GM12878 (cell line): ENCODE measurements around the gene HINT3. TPM values are rescaled to one million over a fixed set of nuclear protein-coding genes. Genes with fewer than 3 reads are reported as not detected.

Source experiments
- BMI1 ChIP-seq: fragments of 450-650 bp; IDR thresholded peaks from 2 replicates; pipeline ENCODE4 v1.6.1; 2016; ENCODE audit warnings: mild to moderate bottlenecking, moderate library complexity, borderline replicate concordance
- BRCA1 ChIP-seq: IDR thresholded peaks from 2 replicates; pipeline ENCODE4 v1.6.1; 2011; ENCODE audit warnings: low read depth, low read length, improper control_type of control experiment
- CBX5 ChIP-seq: sonication (generic); IDR thresholded peaks from 2 replicates; pipeline ENCODE4 v1.6.1; 2016; ENCODE audit warnings: low read depth, moderate library complexity, mild to moderate bottlenecking, inconsistent platforms
- CREM ChIP-seq: IDR thresholded peaks from 2 replicates; pipeline ENCODE4 v1.6.1; 2014; ENCODE audit warnings: antibody characterized with exemption, low read depth
- CUX1 ChIP-seq: IDR thresholded peaks from 2 replicates; pipeline ENCODE4 v1.6.1; 2012; ENCODE audit warnings: improper control_type of control experiment, low read depth, low read length; ENCODE audit not compliant: insufficient replicate concordance
- FOXM1 ChIP-seq: IDR thresholded peaks from 2 replicates; pipeline ENCODE4 v1.6.1; 2012; ENCODE audit warnings: low read depth, mild to moderate bottlenecking, inconsistent platforms, low read length, moderate library complexity
- IRF4 ChIP-seq: IDR thresholded peaks from 2 replicates; pipeline ENCODE4 v1.6.1; 2011; ENCODE audit warnings: low read depth, low read length
- NKRF ChIP-seq: fragments of 450-650 bp; conservative IDR thresholded peaks from 2 replicates; pipeline ENCODE4 v1.6.1; 2017; ENCODE audit warnings: mild to moderate bottlenecking, moderate library complexity
- SMC3 ChIP-seq: IDR thresholded peaks from 2 replicates; pipeline ENCODE4 v1.6.1; 2011; ENCODE audit warnings: low read length, improper control_type of control experiment, borderline replicate concordance
- SPI1 ChIP-seq: IDR thresholded peaks from 2 replicates; pipeline ENCODE4 v1.6.1; 2011; ENCODE audit warnings: low read depth, mild to moderate bottlenecking, low read length, moderate library complexity, borderline replicate concordance; ENCODE audit not compliant: insufficient read depth
- USF1 ChIP-seq: IDR thresholded peaks from 2 replicates; pipeline ENCODE4 v1.6.1; 2011; ENCODE audit warnings: borderline replicate concordance, low read depth, mild to moderate bottlenecking, moderate library complexity, mixed read lengths, low read length; ENCODE audit not compliant: insufficient read depth; ENCODE audit errors: extremely low read length
- ZNF384 ChIP-seq: IDR thresholded peaks from 2 replicates; pipeline ENCODE4 v1.6.1; 2012; ENCODE audit warnings: low read depth, mild to moderate bottlenecking, low read length, improper control_type of control experiment, borderline replicate concordance
- polyA plus RNA-seq, 11 experiments: library from polyadenylated mRNA; depleted of rRNA in 4 of 11; unstranded in 6 of 11; stranded (reverse) in 5 of 11; fragments of >200 nt; fragmentation: Nextera tagmentation in 4 of 11; fragmentation: Illumina TruSeq in 1 of 11; extraction: Ambion mirVana in 4 of 11; extraction: Trizol in 1 of 11; gene quantifications; 1 replicate in 1 of 11; 2 replicates in 10 of 11; pipeline versions ENCODE4 v1.2.1 to v1.2.3, GENCODE V29; 2011 to 2016; ENCODE audit warnings: inconsistent platforms in 2 of 11, missing spikeins in 2 of 11, low read depth in 1 of 11
- total RNA-seq, 4 experiments: library from RNA; depleted of rRNA in 3 of 4; stranded (reverse); fragments of >200 nt in 3 of 4; fragmentation: Illumina TruSeq in 1 of 4; extraction: Trizol in 1 of 4; gene quantifications; 2 replicates each; pipeline versions ENCODE4 v1.2.1 to v1.2.3, GENCODE V29; 2013 to 2021

Gene HINT3
- total and polyA plus RNA-seq, 10 of the 15 experiments (the other 5 are each of a cell fraction or from before 2014, with no cell fraction given) = 0.72 to 9.1 (median 5.4) TPM

DNA sequence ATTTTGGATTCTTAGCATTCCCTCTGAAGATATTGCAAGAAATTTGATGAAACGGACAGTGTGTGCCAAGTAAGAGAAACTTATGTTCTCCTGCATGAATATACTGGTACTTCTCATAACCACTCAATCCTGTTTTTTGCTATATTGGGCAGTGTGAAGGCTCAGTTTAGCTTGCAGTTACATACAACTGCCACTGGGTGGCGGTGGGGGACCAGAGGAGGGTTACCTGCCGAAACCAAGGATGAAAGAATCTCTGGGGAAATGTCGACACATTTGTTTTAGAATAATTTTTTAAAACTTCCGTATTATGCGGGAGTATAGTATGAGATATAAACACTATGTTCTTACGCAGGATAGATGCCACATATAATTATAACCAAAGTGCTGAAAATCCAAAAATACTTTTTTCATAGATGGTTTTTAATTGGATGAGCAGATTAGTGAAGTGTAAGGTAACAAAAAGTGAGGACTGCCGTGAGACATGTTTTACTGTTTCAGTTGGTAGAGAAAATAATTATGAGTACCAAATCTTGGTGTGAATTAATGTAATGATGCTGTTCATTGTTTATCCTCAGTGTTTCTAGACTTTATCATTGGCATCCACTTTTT is 39.5 kb downstream of the HINT3 start (continued):
- TF ChIP-seq NKRF = no peak
- no peak for TF ChIP-seq BRCA1
- TF ChIP-seq ZNF384 = no peak
- TF ChIP-seq BMI1 = no peak
- no peak for TF ChIP-seq IRF4
- TF ChIP-seq USF1 = no peak
- TF ChIP-seq SPI1 = no peak
- TF ChIP-seq SMC3 = peak; percentile 64; the same call in 1 of the 2 replicates
- no peak for TF ChIP-seq CBX5
- TF ChIP-seq CREM = no peak
- no peak for TF ChIP-seq CUX1
- TF ChIP-seq FOXM1 = no peak
